H9 (cell line): Measurements from ENCODE around the gene GMEB1. TPM values are rescaled to one million over a fixed set of nuclear protein-coding genes. Genes with fewer than 3 reads are reported as not detected.

Experiments
- DNase-seq: peaks from one replicate; pipeline ENCODE4 v3.0.0-alpha.2; 2017
- H2AFZ ChIP-seq: one replicate; pipeline ENCODE4 v1.6.1; 2013; ENCODE audit warnings: mild to moderate bottlenecking, low read length, control low read depth, moderate library complexity
- H2AK5ac ChIP-seq: 2 replicates; pipeline ENCODE4 v1.6.1; 2013; ENCODE audit warnings: low read length, control low read depth, mixed read lengths; ENCODE audit not compliant: insufficient read length
- H2BK120ac ChIP-seq: one replicate; pipeline ENCODE4 v1.6.1; 2013; ENCODE audit warnings: low read depth, mild to moderate bottlenecking, low read length, control low read depth, inconsistent platforms; ENCODE audit not compliant: poor library complexity, severe bottlenecking
- H2BK12ac ChIP-seq: 2 replicates; pipeline ENCODE4 v1.6.1; 2013; ENCODE audit warnings: low read length, control low read depth, mixed read lengths, low read depth; ENCODE audit not compliant: insufficient read length
- H2BK15ac ChIP-seq: 2 replicates; pipeline ENCODE4 v1.6.1; 2013; ENCODE audit warnings: low read depth, low read length, control low read depth
- H2BK20ac ChIP-seq: one replicate; pipeline ENCODE4 v1.6.1; 2013; ENCODE audit warnings: low read depth, mild to moderate bottlenecking, low read length, control low read depth, inconsistent platforms; ENCODE audit not compliant: poor library complexity, severe bottlenecking
- H2BK5ac ChIP-seq: 2 replicates; pipeline ENCODE4 v1.6.1; 2013; ENCODE audit warnings: low read length, control low read depth, mixed read lengths; ENCODE audit not compliant: insufficient read length
- H3K14ac ChIP-seq: 2 replicates; pipeline ENCODE4 v1.6.1; 2013; ENCODE audit warnings: low read length, control low read depth; ENCODE audit not compliant: insufficient read depth
- H3K18ac ChIP-seq: 2 replicates; pipeline ENCODE4 v1.6.1; 2013; ENCODE audit warnings: low read depth, mild to moderate bottlenecking, mixed read lengths, low read length, control low read depth; ENCODE audit not compliant: insufficient read length
- H3K23ac ChIP-seq: 2 replicates; pipeline ENCODE4 v1.6.1; 2013; ENCODE audit warnings: low read length, control low read depth, mixed read lengths, low read depth; ENCODE audit not compliant: insufficient read length
- H3K23me2 ChIP-seq: 2 replicates; pipeline ENCODE4 v1.6.1; 2013; ENCODE audit warnings: low read depth, mild to moderate bottlenecking, mixed read lengths, low read length, control low read depth; ENCODE audit not compliant: insufficient read length, poor library complexity, severe bottlenecking
- H3K27ac ChIP-seq: 2 replicates; pipeline ENCODE4 v1.5.1; 2013; ENCODE audit warnings: low read length, control low read depth, mixed read lengths, low read depth; ENCODE audit not compliant: insufficient read length
- H3K27me3 ChIP-seq: 2 replicates; pipeline ENCODE4 v1.6.1; 2013; ENCODE audit warnings: low read length, control low read depth, inconsistent platforms; ENCODE audit not compliant: insufficient read depth
- H3K4ac ChIP-seq: 2 replicates; pipeline ENCODE4 v1.6.1; 2013; ENCODE audit warnings: low read depth, mild to moderate bottlenecking, control low read depth, inconsistent platforms, low read length, moderate library complexity
- H3K4me1 ChIP-seq: 2 replicates; pipeline ENCODE4 v1.6.1; 2013; ENCODE audit warnings: low read length, control low read depth, inconsistent platforms; ENCODE audit not compliant: insufficient read depth
- H3K4me2 ChIP-seq: 2 replicates; pipeline ENCODE4 v1.6.1; 2013; ENCODE audit warnings: low read length, control low read depth, mixed read lengths; ENCODE audit not compliant: insufficient read length, insufficient read depth
- H3K56ac ChIP-seq: 2 replicates; pipeline ENCODE4 v1.6.1; 2013; ENCODE audit warnings: low read depth, mild to moderate bottlenecking, mixed read lengths, low read length, control low read depth; ENCODE audit not compliant: insufficient read length
- H3K79me1 ChIP-seq: 2 replicates; pipeline ENCODE4 v1.6.1; 2013; ENCODE audit warnings: low read depth, mild to moderate bottlenecking, moderate library complexity, low read length, control low read depth, inconsistent platforms; ENCODE audit not compliant: insufficient read depth, poor library complexity, severe bottlenecking
- H3K79me2 ChIP-seq: 2 replicates; pipeline ENCODE4 v1.6.1; 2013; ENCODE audit warnings: low read length, control low read depth, inconsistent platforms; ENCODE audit not compliant: insufficient read depth
- H3K9ac ChIP-seq: 2 replicates; pipeline ENCODE4 v1.6.1; 2013; ENCODE audit warnings: low read length, control low read depth, mixed read lengths; ENCODE audit not compliant: insufficient read length; ENCODE audit errors: extremely low read depth
- H3K9me3 ChIP-seq: one replicate; pipeline ENCODE4 v1.6.1; 2013; ENCODE audit warnings: low read depth, low read length, inconsistent platforms; ENCODE audit not compliant: control insufficient read depth
- H3T11ph ChIP-seq: one replicate; pipeline ENCODE4 v1.6.1; 2013; ENCODE audit warnings: mild to moderate bottlenecking, low read length, control low read depth, inconsistent platforms
- H4K20me1 ChIP-seq: one replicate; pipeline ENCODE4 v1.6.1; 2013; ENCODE audit not compliant: control insufficient read depth, insufficient read length, insufficient read depth
- H4K5ac ChIP-seq: 2 replicates; pipeline ENCODE4 v1.6.1; 2013; ENCODE audit warnings: low read depth, mild to moderate bottlenecking, mixed read lengths, low read length, control low read depth; ENCODE audit not compliant: insufficient read length
- H4K8ac ChIP-seq: replicated peaks from 2 replicates; pipeline ENCODE4 v1.6.1; 2013; ENCODE audit warnings: low read length, control low read depth, mixed read lengths, low read depth; ENCODE audit not compliant: insufficient read length
- H4K91ac ChIP-seq: 2 replicates; pipeline ENCODE4 v1.6.1; 2013; ENCODE audit warnings: low read depth, mild to moderate bottlenecking, moderate library complexity, mixed read lengths, low read length, control low read depth; ENCODE audit not compliant: insufficient read length
- H3K27ac Mint-ChIP-seq, 3 experiments: 2 replicates in 2 of 3; 3 replicates in 1 of 3; pipeline ENCODE4 v1.8.0; 2020 to 2021; ENCODE audit warnings: mixed read lengths in 3 of 3, mild to moderate bottlenecking in 1 of 3, moderate library complexity in 1 of 3
- H3K27me3 Mint-ChIP-seq: 2 replicates; pipeline ENCODE4 v1.8.0; 2021; ENCODE audit warnings: low read depth, mild to moderate bottlenecking, moderate library complexity, mixed read lengths
- H3K36me3 Mint-ChIP-seq, 3 experiments: 2 replicates in 2 of 3; 3 replicates in 1 of 3; pipeline ENCODE4 v1.8.0; 2020 to 2021; ENCODE audit warnings: low read depth in 3 of 3, mixed read lengths in 3 of 3; ENCODE audit not compliant: insufficient read depth in 1 of 3
- H3K4me1 Mint-ChIP-seq, 2 experiments: 2 replicates each; pipeline ENCODE4 v1.8.0; 2020; ENCODE audit warnings: mixed read lengths in 2 of 2
- H3K4me3 Mint-ChIP-seq, 2 experiments: 2 replicates in 1 of 2; 3 replicates in 1 of 2; pipeline ENCODE4 v1.8.0; 2020 to 2021; ENCODE audit warnings: mild to moderate bottlenecking in 2 of 2, mixed read lengths in 2 of 2, moderate library complexity in 1 of 2
- H3K9me3 Mint-ChIP-seq, 2 experiments: 2 replicates in 1 of 2; 3 replicates in 1 of 2; pipeline ENCODE4 v1.8.0; 2020; ENCODE audit warnings: mild to moderate bottlenecking in 2 of 2, mixed read lengths in 2 of 2, moderate library complexity in 1 of 2
- WGBS: extraction: QIAGEN DNeasy Blood & Tissue Kit; methylation state at CpG from one replicate; pipeline ENCODE4 v1.1.7; 2013; ENCODE audit warnings: missing lambda C conversion rate, low lambda C conversion rate, mixed read lengths; ENCODE audit not compliant: insufficient read length; ENCODE audit errors: extremely low coverage; 5-methylcytosine and 5-hydroxymethylcytosine counted together
- total RNA-seq: library from RNA; stranded (reverse); gene quantifications from 2 replicates; pipeline ENCODE4 v1.2.1, GENCODE V29; 2021
- TF ChIP-seq, protein P1 (sequence below): fragments of 200-600 bp; sonication (generic); conservative IDR thresholded peaks from 3 replicates; pipeline ENCODE4 v1.8.0; 2021; ENCODE audit warnings: antibody characterized with exemption, mild to moderate bottlenecking

GMEB1 gene
- total RNA-seq, 1 experiment from 2014 or later: 17.0 TPM

DNA sequence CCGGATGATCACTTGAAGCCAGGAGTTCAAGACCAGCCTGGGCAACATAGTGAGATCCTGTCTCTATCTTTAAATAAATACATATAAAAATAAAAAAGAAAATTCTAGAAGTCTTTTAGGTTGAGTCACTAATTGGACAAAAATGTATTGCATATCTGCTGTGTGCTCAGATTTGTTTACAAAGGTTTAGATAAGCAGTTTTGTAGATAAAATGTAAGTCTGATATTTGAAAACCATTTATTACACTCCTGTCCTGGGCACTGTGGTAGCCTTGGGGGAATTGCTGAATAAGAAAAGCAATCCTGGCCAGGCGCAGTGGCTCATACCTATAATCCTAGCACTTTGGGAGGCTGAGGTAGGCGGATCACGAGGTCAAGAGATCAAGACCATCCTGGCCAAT lies 11.6 kb downstream of the GMEB1 start:
- H3K14ac ChIP-seq: no peak overlapping the region
- no peak overlapping the region for H3K56ac ChIP-seq
- Mint-ChIP-seq H3K36me3 (peaks cover 9 to 31% (median 23%) of the 10 kb centered on the region in 3 experiments; a peak in 6 of 7 replicates), H3K27me3 (no peaks in the 10 kb centered on the region), H3K27ac (no peak overlapping the region), H3K9me3 (no peaks in the 10 kb centered on the region), H3K4me3 (no peak overlapping the region), H3K4me1 (peaks cover 3 to 7% of the 10 kb centered on the region in 2 experiments; a peak in 2 of 4 replicates)
- H3K9ac ChIP-seq: no peak overlapping the region
- no peaks in the 10 kb centered on the region for H4K20me1 ChIP-seq
- no peak overlapping the region for H3K27ac ChIP-seq
- H3K27me3 ChIP-seq: no peaks in the 10 kb centered on the region
- H3K4ac ChIP-seq: no peak overlapping the region
- no CpG with 5 or more reads among the region's 4 CpGs for WGBS
- H2BK15ac ChIP-seq: no peak overlapping the region
- H3K9me3 ChIP-seq: no peaks in the 10 kb centered on the region
- DNase-seq: no peak
- no peak overlapping the region for H2AFZ ChIP-seq
- H3T11ph ChIP-seq: no peak overlapping the region
- H4K8ac ChIP-seq: no peak overlapping the region
- TF ChIP-seq, protein P1, sequence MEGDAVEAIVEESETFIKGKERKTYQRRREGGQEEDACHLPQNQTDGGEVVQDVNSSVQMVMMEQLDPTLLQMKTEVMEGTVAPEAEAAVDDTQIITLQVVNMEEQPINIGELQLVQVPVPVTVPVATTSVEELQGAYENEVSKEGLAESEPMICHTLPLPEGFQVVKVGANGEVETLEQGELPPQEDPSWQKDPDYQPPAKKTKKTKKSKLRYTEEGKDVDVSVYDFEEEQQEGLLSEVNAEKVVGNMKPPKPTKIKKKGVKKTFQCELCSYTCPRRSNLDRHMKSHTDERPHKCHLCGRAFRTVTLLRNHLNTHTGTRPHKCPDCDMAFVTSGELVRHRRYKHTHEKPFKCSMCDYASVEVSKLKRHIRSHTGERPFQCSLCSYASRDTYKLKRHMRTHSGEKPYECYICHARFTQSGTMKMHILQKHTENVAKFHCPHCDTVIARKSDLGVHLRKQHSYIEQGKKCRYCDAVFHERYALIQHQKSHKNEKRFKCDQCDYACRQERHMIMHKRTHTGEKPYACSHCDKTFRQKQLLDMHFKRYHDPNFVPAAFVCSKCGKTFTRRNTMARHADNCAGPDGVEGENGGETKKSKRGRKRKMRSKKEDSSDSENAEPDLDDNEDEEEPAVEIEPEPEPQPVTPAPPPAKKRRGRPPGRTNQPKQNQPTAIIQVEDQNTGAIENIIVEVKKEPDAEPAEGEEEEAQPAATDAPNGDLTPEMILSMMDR: no peak
- H4K5ac ChIP-seq: no peak overlapping the region
- no peaks in the 10 kb centered on the region; the same call in 1 of the 2 replicates for H3K4me1 ChIP-seq
- H2BK20ac ChIP-seq: no peak overlapping the region
- H2BK12ac ChIP-seq: no peak overlapping the region
- H3K79me1 ChIP-seq: peaks cover 6% of the 10 kb centered on the region
- no peak overlapping the region for H2AK5ac ChIP-seq
- H4K91ac ChIP-seq: no peak overlapping the region
- no peak overlapping the region for H2BK120ac ChIP-seq
- no peak overlapping the region for H3K18ac ChIP-seq
- no peak overlapping the region for H2BK5ac ChIP-seq
- peaks cover 3% of the 10 kb centered on the region for H3K79me2 ChIP-seq
- no peak overlapping the region for H3K23ac ChIP-seq
- no peaks in the 10 kb centered on the region for H3K23me2 ChIP-seq
- no peak overlapping the region for H3K4me2 ChIP-seq
